NB4 (cell line): Measurements from ENCODE around the gene XPNPEP1.

ENCODE experiments used
- POLR2A ChIP-seq: IDR thresholded peaks from 2 replicates; pipeline ENCODE4 v1.6.1; 2011; ENCODE audit warnings: mild to moderate bottlenecking; ENCODE audit not compliant: insufficient read length; ENCODE audit errors: extremely low read depth
- TF ChIP-seq, protein P1 (sequence below): IDR thresholded peaks from one replicate; pipeline ENCODE4 v1.5.1; 2012; ENCODE audit warnings: low read depth, low read length

DNA sequence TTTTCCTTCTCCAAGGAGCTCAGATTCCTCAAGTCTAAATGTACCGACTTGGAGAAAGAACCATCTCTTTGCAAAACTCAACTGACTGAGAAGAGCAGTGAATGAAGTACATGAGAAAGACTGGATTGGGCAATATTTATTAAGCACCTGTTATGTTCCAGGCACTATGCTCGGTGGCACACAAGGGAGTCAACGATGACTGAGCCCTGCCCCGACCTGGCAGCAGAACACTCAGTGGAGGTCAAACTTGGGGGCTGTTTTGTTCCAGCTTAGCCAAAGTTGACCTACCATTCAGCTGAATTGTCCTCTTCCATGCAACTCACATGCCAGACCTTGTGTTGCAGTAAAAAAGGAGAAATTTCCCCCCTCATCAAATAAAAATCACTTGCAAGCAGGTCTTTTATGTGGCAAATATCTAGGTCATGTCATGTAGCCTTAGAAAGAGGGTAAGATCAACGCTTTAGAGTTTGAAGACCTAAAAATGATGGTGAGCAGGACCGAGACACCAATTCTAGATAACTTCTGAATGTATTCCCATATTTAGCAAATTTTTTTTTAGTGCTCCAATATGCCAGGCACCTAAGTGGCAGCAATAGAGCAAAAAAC lies 14.3 kb upstream of the XPNPEP1 start:
- TF ChIP-seq, protein P1, sequence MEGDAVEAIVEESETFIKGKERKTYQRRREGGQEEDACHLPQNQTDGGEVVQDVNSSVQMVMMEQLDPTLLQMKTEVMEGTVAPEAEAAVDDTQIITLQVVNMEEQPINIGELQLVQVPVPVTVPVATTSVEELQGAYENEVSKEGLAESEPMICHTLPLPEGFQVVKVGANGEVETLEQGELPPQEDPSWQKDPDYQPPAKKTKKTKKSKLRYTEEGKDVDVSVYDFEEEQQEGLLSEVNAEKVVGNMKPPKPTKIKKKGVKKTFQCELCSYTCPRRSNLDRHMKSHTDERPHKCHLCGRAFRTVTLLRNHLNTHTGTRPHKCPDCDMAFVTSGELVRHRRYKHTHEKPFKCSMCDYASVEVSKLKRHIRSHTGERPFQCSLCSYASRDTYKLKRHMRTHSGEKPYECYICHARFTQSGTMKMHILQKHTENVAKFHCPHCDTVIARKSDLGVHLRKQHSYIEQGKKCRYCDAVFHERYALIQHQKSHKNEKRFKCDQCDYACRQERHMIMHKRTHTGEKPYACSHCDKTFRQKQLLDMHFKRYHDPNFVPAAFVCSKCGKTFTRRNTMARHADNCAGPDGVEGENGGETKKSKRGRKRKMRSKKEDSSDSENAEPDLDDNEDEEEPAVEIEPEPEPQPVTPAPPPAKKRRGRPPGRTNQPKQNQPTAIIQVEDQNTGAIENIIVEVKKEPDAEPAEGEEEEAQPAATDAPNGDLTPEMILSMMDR, result no peak
- no peak for TF ChIP-seq POLR2A
